Measurements from ENCODE around the gene CHIA.

The CHIA gene

DNA sequence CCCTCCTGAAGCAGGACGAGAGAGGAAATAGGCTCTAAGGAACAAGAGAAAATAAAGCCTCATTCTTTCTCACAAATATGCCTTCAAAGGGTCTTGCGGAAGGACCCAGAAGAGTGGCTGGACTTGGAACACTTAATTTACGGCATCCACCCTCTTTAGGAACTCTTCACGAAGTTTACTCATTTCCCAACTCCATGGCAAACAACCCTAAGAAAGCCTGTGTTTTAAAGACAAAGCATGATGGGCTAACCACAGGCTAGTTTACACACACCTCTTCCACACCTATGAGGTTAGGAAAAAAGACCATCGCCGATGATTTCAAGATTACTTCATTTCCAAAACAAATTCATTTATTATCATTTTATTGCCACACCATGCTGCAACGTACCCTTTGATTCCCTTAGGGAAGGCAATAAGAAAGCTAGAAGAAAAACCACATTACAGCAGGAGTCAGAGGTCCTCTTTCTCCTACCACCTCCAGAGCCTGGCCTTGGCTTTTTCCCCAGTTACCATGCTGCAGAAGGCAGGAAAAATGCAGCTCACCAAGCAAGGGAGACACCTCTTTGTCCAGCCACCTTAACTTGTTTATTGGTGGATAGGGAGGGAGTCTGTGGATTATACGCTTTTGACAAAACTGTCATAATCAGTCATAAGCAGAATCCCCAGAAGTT, 33.5 kb upstream of the CHIA start:
- H3K27ac ChIP-seq, result no peak overlapping the region
- no peak for DNase-seq (ENCODE audit: low read depth, low spot score)
- no peak overlapping the region for H3K9ac ChIP-seq (ENCODE audit: insufficient read length)
- H3K4me3 ChIP-seq, result no peak overlapping the region
- no peaks in the 10 kb centered on the region for H3K9me3 ChIP-seq (ENCODE audit: low read depth, low read length)
- H3K36me3 ChIP-seq (ENCODE audit: insufficient read depth, low read length), result no peaks in the 10 kb centered on the region
- no peak for TF ChIP-seq EZH2 (IDR thresholded peaks at IDR 0.05)

DNA sequence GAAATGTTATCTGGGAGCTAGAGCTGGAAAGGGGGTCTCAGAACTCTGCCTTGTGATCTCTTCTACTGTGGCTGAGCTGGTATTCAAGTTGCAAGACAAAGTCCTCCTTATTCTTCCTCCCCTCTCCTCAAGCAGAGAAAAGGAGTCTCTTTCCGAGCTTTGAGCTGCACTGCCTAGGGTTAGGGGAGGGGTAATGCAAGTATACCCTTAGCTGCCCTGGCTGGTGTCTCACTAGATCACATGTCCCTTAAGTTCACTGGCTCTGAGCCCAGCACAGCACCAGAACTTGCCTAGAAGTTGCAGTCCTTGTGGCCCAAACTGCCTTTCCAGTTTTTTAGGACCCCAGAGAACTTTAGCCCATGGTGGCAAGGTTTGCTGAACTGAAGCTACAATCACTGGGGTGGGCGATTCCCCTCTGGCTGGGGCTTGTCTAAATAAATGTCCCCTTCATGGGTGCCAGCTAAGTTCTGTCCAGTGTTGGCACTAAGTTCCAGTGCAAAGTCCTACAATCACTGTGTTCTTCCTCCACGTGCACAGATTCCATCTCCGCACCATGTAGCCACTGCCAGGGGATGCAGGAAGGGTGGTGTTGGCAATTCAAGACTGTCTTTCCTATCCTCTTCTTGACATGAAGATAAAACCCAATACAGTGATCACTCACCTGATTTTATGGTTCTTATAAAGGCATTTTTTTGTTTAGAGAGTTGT, 22.7 kb upstream of the CHIA start:
- no peak overlapping the region for H3K9ac ChIP-seq (ENCODE audit: insufficient read length)
- no peak overlapping the region for H3K27ac ChIP-seq
- no peaks in the 10 kb centered on the region for H3K9me3 ChIP-seq (ENCODE audit: low read depth, low read length)
- H3K4me3 ChIP-seq, result no peak overlapping the region
- DNase-seq (ENCODE audit: low read depth, low spot score), result no peak
- TF ChIP-seq EZH2 (IDR thresholded peaks at IDR 0.05) (no peak), POLR2AphosphoS5 (IDR thresholded peaks at IDR 0.05; ENCODE audit: borderline replicate concordance, low read depth, low read length) (no peak), FOXP2 (optimal IDR thresholded peaks at IDR 0.05; ENCODE audit: control extremely low read depth, extremely low read length, insufficient read depth) (no peak)
- H3K36me3 ChIP-seq (ENCODE audit: insufficient read depth, low read length), result no peaks in the 10 kb centered on the region

DNA sequence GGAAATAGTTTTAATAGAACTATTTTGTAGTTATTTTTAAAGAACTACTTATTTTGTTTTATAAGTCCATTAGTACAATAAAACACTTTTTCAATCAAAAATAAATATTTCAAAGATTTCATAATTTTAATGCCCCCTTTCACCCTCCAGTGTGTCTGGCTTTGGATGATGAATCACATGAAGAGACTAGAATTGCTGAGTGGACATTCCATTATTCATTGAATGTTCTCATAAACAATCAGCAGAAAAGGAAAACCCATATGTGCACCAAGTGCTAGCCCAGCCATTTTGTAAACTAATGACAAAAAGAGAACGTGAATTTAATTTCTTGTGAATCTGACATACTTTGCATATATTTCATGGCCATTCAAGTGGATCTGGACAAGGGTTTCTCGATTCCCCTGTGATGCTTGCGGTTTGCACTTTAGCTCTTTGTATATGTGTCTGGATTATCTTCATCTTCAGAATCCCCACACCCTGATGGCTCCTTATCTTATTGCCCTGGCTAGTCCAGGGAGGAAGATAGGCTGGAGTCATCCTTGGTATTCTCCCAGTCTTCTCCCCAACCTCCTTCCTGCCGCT, 20.7 kb upstream of the CHIA start:
- TF ChIP-seq EZH2 (IDR thresholded peaks at IDR 0.05) (no peak), FOXP2 (optimal IDR thresholded peaks at IDR 0.05; ENCODE audit: control extremely low read depth, extremely low read length, insufficient read depth) (no peak), POLR2AphosphoS5 (IDR thresholded peaks at IDR 0.05; ENCODE audit: borderline replicate concordance, low read depth, low read length) (no peak)
- no peaks in the 10 kb centered on the region for H3K9me3 ChIP-seq (ENCODE audit: low read depth, low read length)
- no peak overlapping the region for H3K9ac ChIP-seq (ENCODE audit: insufficient read length)
- no peak overlapping the region for H3K4me3 ChIP-seq
- no peak for DNase-seq (ENCODE audit: low read depth, low spot score)
- no peaks in the 10 kb centered on the region for H3K36me3 ChIP-seq (ENCODE audit: insufficient read depth, low read length)
- no peak overlapping the region for H3K27ac ChIP-seq

DNA sequence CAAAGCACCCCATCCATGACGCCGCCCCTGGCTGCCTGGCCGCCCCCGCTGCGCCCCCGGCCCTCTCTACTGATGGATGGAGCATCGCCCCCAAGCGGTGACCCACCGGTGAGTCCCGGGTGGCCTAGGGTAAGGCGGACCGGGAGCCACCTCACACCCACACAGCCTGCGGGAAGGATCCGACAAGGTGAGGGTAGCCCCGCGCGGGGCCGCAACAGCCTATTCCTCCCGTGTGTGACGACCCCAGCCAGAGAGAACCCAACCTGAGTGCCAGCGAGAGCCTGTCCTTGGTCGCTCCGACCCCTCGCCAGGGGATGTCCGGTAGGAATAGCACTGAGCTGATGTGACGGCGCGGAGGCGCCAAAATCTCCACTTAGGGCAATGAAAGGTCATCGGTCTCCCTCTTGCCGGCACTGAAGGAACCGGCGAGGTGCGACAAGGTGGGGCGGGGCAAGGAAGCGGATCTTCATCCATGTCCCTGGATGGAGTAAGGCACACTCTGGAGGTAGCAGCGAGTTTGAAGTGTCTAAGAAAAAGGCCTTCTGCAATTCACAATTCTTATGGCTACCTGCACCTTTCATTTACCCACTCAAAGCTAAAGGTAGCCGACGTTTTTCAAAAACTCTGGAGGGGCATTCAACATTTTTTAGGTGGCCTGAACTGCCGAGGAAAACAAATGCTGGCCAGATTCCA, 19.7 kb upstream of the CHIA start:
- TF ChIP-seq EZH2 (IDR thresholded peaks at IDR 0.05) (no peak), FOXP2 (optimal IDR thresholded peaks at IDR 0.05; ENCODE audit: control extremely low read depth, extremely low read length, insufficient read depth) (no peak), POLR2AphosphoS5 (IDR thresholded peaks at IDR 0.05; ENCODE audit: borderline replicate concordance, low read depth, low read length) (no peak)
- no peak overlapping the region for H3K27ac ChIP-seq
- H3K9me3 ChIP-seq (ENCODE audit: low read depth, low read length), result no peaks in the 10 kb centered on the region
- no peak for DNase-seq (ENCODE audit: low read depth, low spot score)
- H3K4me3 ChIP-seq, result no peak overlapping the region
- H3K9ac ChIP-seq (ENCODE audit: insufficient read length), result no peak overlapping the region
- no peaks in the 10 kb centered on the region for H3K36me3 ChIP-seq (ENCODE audit: insufficient read depth, low read length)

DNA sequence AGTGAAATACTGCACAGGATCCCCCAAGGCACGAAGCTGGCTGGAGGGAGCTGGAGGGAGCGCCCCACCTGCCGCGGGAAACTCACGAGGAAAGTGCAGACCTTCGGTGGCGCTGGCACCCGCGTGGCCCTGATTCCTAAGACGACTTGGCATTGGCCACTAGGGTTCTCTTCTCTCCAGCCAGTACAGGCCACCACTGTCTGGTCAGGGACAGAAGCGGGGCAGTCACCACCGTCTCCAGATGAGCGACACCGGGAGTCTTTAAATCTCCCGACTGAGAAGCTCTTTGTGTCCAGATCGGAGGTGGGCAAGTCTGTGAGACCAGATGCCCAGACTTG, 19.2 kb upstream of the CHIA start:
- Histone ChIP-seq H3K9me3 (ENCODE audit: low read depth, low read length) (no peaks in the 10 kb centered on the region), H3K36me3 (ENCODE audit: insufficient read depth, low read length) (no peaks in the 10 kb centered on the region), H3K4me3 (no peak overlapping the region), H3K27ac (no peak overlapping the region), H3K9ac (ENCODE audit: insufficient read length) (no peak overlapping the region)
- no peak for DNase-seq (ENCODE audit: low read depth, low spot score)
- TF ChIP-seq EZH2 (IDR thresholded peaks at IDR 0.05) (no peak), FOXP2 (optimal IDR thresholded peaks at IDR 0.05; ENCODE audit: control extremely low read depth, extremely low read length, insufficient read depth) (no peak), POLR2AphosphoS5 (IDR thresholded peaks at IDR 0.05; ENCODE audit: borderline replicate concordance, low read depth, low read length) (no peak)

DNA sequence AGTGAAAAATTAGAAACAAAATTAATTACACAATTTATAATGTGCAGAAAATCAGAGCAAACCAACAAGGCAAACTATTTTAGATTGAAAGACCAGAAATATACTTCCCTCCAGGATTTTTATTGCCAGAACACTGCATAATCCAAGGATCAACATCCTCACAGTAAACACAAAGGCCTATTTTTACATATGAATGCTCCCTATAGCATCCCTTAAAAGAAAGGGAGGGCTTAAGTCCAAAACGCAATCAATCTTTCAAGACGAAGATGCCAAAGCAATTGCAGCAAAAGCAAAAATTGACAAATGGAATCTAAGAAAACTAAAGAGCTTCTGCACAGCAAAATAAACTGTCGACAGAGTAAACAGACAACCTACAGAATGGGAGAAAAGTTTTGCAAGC, 18.6 kb upstream of the CHIA start:
- no peak overlapping the region for H3K4me3 ChIP-seq
- H3K36me3 ChIP-seq (ENCODE audit: insufficient read depth, low read length), result no peaks in the 10 kb centered on the region
- TF ChIP-seq EZH2 (IDR thresholded peaks at IDR 0.05) (no peak), FOXP2 (optimal IDR thresholded peaks at IDR 0.05; ENCODE audit: control extremely low read depth, extremely low read length, insufficient read depth) (no peak), POLR2AphosphoS5 (IDR thresholded peaks at IDR 0.05; ENCODE audit: borderline replicate concordance, low read depth, low read length) (no peak)
- no peaks in the 10 kb centered on the region for H3K9me3 ChIP-seq (ENCODE audit: low read depth, low read length)
- H3K27ac ChIP-seq, result no peak overlapping the region
- H3K9ac ChIP-seq (ENCODE audit: insufficient read length), result no peak overlapping the region
- no peak for DNase-seq (ENCODE audit: low read depth, low spot score)

DNA sequence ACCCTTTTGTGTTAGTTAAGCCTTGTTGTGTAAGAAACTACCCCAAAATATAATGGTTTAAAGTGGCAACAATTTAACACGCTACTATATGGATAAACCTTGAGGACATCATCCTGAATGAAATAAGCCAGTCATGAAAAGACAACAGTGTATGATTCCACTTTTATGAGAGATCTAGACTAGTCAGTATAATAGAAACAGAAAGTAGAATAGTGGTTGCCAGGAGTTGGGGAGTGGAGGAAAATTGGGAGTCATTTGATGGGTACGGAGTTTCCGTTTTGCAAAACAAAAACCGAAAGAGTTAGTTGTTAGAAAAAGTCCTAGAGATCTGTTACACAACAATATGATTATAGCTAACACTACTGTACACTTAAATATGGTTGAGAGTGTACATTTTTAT, 16.0 kb upstream of the CHIA start:
- no peak for DNase-seq (ENCODE audit: low read depth, low spot score)
- no peak overlapping the region for H3K4me3 ChIP-seq

DNA sequence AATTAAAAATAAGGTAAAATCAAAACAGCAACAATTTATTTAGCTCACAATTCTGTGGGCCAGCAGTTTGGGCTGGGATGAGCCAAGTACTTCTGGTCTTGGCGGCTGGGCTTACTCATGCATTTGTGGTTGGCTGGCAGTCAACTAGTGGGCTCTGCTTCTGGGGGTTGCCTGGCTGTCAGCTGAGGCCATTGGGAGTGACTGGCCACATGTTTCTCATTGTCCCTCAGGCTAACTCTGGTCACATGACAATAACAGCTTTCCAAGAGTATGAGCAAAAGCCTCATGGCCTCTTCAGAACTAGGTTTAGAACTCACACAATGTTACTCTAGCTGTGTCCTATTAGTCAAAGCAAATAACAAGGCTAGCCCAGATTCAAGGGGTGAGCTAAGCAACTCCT, 15.6 kb upstream of the CHIA start:
- no peak overlapping the region for H3K4me3 ChIP-seq
- no peaks in the 10 kb centered on the region for H3K9me3 ChIP-seq (ENCODE audit: low read depth, low read length)
- H3K27ac ChIP-seq, result no peak overlapping the region
- TF ChIP-seq FOXP2 (optimal IDR thresholded peaks at IDR 0.05; ENCODE audit: control extremely low read depth, extremely low read length, insufficient read depth) (no peak), POLR2AphosphoS5 (IDR thresholded peaks at IDR 0.05; ENCODE audit: borderline replicate concordance, low read depth, low read length) (no peak), EZH2 (IDR thresholded peaks at IDR 0.05) (no peak)
- DNase-seq (ENCODE audit: low read depth, low spot score), result no peak
- H3K9ac ChIP-seq (ENCODE audit: insufficient read length), result no peak overlapping the region
- no peaks in the 10 kb centered on the region for H3K36me3 ChIP-seq (ENCODE audit: insufficient read depth, low read length)

More for the DNA sequence above, 16.0 kb upstream of the CHIA start:
- no peaks in the 10 kb centered on the region for H3K9me3 ChIP-seq (ENCODE audit: low read depth, low read length)
- H3K27ac ChIP-seq, result no peak overlapping the region
- TF ChIP-seq POLR2AphosphoS5 (IDR thresholded peaks at IDR 0.05; ENCODE audit: borderline replicate concordance, low read depth, low read length) (no peak), EZH2 (IDR thresholded peaks at IDR 0.05) (no peak), FOXP2 (optimal IDR thresholded peaks at IDR 0.05; ENCODE audit: control extremely low read depth, extremely low read length, insufficient read depth) (no peak)
- no peaks in the 10 kb centered on the region for H3K36me3 ChIP-seq (ENCODE audit: insufficient read depth, low read length)
- H3K9ac ChIP-seq (ENCODE audit: insufficient read length), result no peak overlapping the region

Measured in SK-N-MC (cell line).